Astrocyte (in vitro differentiated cells and primary cell): ENCODE data around the gene DCAF10.

Source experiments
- EZH2 ChIP-seq: IDR thresholded peaks from 2 replicates; pipeline ENCODE4 v1.6.1; 2012; ENCODE audit warnings: mild to moderate bottlenecking, low read length, inconsistent platforms; ENCODE audit not compliant: insufficient read depth
- TF ChIP-seq, protein P1 (sequence below): IDR thresholded peaks from 2 replicates; pipeline ENCODE4 v1.5.1; 2011; ENCODE audit warnings: low read depth, mild to moderate bottlenecking, inconsistent platforms, low read length, moderate library complexity; ENCODE audit not compliant: insufficient read depth

- TF ChIP-seq, protein P1, sequence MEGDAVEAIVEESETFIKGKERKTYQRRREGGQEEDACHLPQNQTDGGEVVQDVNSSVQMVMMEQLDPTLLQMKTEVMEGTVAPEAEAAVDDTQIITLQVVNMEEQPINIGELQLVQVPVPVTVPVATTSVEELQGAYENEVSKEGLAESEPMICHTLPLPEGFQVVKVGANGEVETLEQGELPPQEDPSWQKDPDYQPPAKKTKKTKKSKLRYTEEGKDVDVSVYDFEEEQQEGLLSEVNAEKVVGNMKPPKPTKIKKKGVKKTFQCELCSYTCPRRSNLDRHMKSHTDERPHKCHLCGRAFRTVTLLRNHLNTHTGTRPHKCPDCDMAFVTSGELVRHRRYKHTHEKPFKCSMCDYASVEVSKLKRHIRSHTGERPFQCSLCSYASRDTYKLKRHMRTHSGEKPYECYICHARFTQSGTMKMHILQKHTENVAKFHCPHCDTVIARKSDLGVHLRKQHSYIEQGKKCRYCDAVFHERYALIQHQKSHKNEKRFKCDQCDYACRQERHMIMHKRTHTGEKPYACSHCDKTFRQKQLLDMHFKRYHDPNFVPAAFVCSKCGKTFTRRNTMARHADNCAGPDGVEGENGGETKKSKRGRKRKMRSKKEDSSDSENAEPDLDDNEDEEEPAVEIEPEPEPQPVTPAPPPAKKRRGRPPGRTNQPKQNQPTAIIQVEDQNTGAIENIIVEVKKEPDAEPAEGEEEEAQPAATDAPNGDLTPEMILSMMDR, result no peak
- TF ChIP-seq EZH2, result no peak
Measured at GRCh38 chr9:37892063-37892462, 91.5 kb downstream of the DCAF10 start.
